Muscle layer of duodenum (tissue), 2 donors: ENCODE results near the gene RAP1GDS1.
"Not testable (repeated sequence)": the region's sequence is repeated elsewhere in the genome, so short reads cannot be mapped to it uniquely, and the experiment has no call there.

ENCODE experiments used
- H3K27ac ChIP-seq: one replicate; pipeline ENCODE4 v1.7.0; 2013; ENCODE audit warnings: mild to moderate bottlenecking, low read length
- H3K27me3 ChIP-seq: one replicate; pipeline ENCODE4 v1.7.0; 2013; ENCODE audit warnings: low read depth, mild to moderate bottlenecking, control low read depth, low read length
- H3K36me3 ChIP-seq, 2 donors: one replicate each; pipeline ENCODE4 v1.7.0; 2013; ENCODE audit warnings: low read length in 2 of 2, control low read depth in 1 of 2, mild to moderate bottlenecking in 1 of 2; ENCODE audit not compliant: insufficient read depth in 2 of 2, control insufficient read depth in 1 of 2
- H3K4me1 ChIP-seq, 2 donors: one replicate each; pipeline ENCODE4 v1.7.0; 2013; ENCODE audit warnings: low read length in 2 of 2, mild to moderate bottlenecking in 2 of 2, control low read depth in 1 of 2, moderate library complexity in 1 of 2; ENCODE audit not compliant: insufficient read depth in 2 of 2, control insufficient read depth in 1 of 2
- H3K4me3 ChIP-seq, 2 donors: one replicate each; pipeline ENCODE4 v1.7.0; 2013; ENCODE audit warnings: low read length in 2 of 2, low read depth in 1 of 2, mild to moderate bottlenecking in 1 of 2
- H3K9me3 ChIP-seq, 2 donors: one replicate each; pipeline ENCODE4 v1.7.0; 2013; ENCODE audit warnings: low read length in 2 of 2, control low read depth in 1 of 2, mild to moderate bottlenecking in 1 of 2; ENCODE audit not compliant: control insufficient read depth in 1 of 2
- donor health status: healthy.

RAP1GDS1 gene

DNA sequence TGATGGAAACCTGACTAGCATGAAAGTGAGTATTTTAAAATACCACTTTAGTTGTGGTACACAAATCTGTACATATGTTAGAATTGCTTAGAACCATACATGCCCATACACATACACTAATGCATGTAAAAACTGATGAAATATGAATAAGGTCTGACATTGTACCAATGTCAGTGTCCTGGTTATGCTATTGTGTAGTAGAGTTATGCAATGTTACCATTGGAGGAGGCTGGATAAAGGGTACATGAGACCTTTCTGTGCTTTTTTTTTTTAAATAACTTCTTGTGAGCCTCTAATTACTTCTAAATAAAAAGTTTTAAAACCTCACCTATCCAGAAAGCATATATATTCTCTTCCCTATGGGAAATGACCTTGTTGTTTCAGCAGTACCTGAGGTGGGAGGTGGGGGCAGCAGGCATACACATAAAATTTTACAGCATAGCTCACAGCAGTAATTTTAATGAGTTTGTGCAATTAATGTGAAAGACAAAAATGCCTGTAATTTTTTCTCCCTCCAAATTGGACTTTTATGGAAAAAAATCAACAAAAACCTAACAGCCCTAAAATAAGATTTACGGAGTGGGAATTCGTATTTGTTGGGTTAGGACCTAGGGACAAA lies 97.6 kb downstream of the RAP1GDS1 start:
- no peaks in the 10 kb centered on the region for H3K36me3 ChIP-seq
- no peaks in the 10 kb centered on the region for H3K27me3 ChIP-seq
- no peak overlapping the region for H3K27ac ChIP-seq
- H3K4me1 ChIP-seq: no peaks in the 10 kb centered on the region
- H3K9me3 ChIP-seq: no peaks in the 10 kb centered on the region
- H3K4me3 ChIP-seq: no peak overlapping the region

- no peak overlapping the region for H3K4me3 ChIP-seq
- no peaks in the 10 kb centered on the region for H3K4me1 ChIP-seq
- H3K27ac ChIP-seq: no peak overlapping the region
- no peaks in the 10 kb centered on the region for H3K36me3 ChIP-seq
- H3K27me3 ChIP-seq: no peaks in the 10 kb centered on the region
- H3K9me3 ChIP-seq: no peaks in the 10 kb centered on the region
Measured at GRCh38 chr4:98359646-98360045, 98.5 kb downstream of the RAP1GDS1 start.

GRCh38 chr4:98363431-98363830 lies 102.2 kb downstream of the RAP1GDS1 start:
- Histone ChIP-seq H3K27ac (no peak overlapping the region), H3K36me3 (peaks cover 0 to 20% of the 10 kb centered on the region in 2 donors), H3K9me3 (no peaks in the 10 kb centered on the region), H3K4me3 (no peak overlapping the region), H3K4me1 (no peaks in the 10 kb centered on the region), H3K27me3 (no peaks in the 10 kb centered on the region)

DNA sequence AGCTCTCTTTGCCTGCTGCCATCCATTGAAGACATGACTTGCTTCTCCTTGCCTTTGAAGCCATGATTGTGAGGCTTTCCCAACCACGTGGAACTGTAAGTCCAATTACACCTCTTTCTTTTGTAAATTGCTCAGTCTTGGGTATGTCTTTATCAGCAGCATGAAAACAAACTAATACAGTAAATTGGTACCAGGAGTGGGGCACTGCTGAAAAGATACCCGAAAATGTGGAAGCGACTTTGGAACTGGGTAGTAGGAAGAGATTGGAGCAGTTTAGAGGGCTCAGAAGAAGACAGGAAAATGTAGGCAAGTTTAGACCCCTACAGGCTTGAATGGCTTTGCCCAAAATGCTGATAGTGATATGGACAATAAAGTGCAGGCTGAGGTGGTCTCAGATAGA lies 105.1 kb downstream of the RAP1GDS1 start:
- peaks cover 0 to 29% of the 10 kb centered on the region in 2 donors for H3K36me3 ChIP-seq
- not testable (repeated sequence) for H3K9me3 ChIP-seq

GRCh38 chr4:98368000-98368399 lies 106.8 kb downstream of the RAP1GDS1 start:
- H3K36me3 ChIP-seq: peaks cover 0 to 29% of the 10 kb centered on the region in 2 donors
- H3K4me3 ChIP-seq, H3K27me3 ChIP-seq, H3K4me1 ChIP-seq, H3K27ac ChIP-seq, H3K9me3 ChIP-seq: not testable (repeated sequence)

More for the DNA sequence above, 105.1 kb downstream of the RAP1GDS1 start:
- not testable (repeated sequence) for H3K4me3 ChIP-seq, H3K27me3 ChIP-seq, H3K4me1 ChIP-seq, H3K27ac ChIP-seq

- peaks cover 0 to 5% of the 10 kb centered on the region in 2 donors for H3K9me3 ChIP-seq
- no peak overlapping the region for H3K4me3 ChIP-seq
- H3K27ac ChIP-seq: no peak overlapping the region
- H3K27me3 ChIP-seq: no peaks in the 10 kb centered on the region
- H3K4me1 ChIP-seq: no peaks in the 10 kb centered on the region
- H3K36me3 ChIP-seq: peaks cover 0 to 29% of the 10 kb centered on the region in 2 donors
Measured at GRCh38 chr4:98369322-98369721, 108.1 kb downstream of the RAP1GDS1 start.

GRCh38 chr4:98374643-98375042 lies 113.5 kb downstream of the RAP1GDS1 start:
- Histone ChIP-seq H3K9me3 (no peaks in the 10 kb centered on the region), H3K36me3 (peaks cover 0 to under 1% of the 10 kb centered on the region in 2 donors), H3K27me3 (no peaks in the 10 kb centered on the region), H3K27ac (no peak overlapping the region), H3K4me1 (no peaks in the 10 kb centered on the region), H3K4me3 (no peak overlapping the region)

GRCh38 chr4:98377559-98377958 lies 116.4 kb downstream of the RAP1GDS1 start:
- Histone ChIP-seq H3K9me3 (no peaks in the 10 kb centered on the region), H3K4me1 (no peaks in the 10 kb centered on the region), H3K36me3 (no peaks in the 10 kb centered on the region), H3K27ac (no peak overlapping the region), H3K27me3 (no peaks in the 10 kb centered on the region), H3K4me3 (no peak overlapping the region)

DNA sequence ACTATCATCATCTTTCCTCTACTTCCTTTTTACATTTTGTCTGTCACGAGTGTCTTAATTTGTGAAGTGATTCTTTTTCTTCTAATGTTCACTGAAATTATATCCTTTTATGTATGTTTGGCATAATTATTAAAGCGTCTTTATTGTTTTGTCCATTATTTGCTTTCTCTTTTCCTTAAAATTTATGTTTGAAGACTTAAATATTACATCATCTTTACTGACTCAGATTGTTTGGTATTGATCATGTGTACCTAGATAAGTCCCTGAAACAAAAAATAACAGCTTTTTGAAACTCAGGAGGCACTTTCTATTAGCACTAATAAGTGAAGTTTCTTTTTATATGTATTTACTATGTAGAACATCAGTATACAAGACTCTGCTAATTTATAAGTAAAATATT lies 120.1 kb downstream of the RAP1GDS1 start:
- no peak overlapping the region for H3K27ac ChIP-seq
- H3K36me3 ChIP-seq: no peaks in the 10 kb centered on the region
- H3K9me3 ChIP-seq: no peaks in the 10 kb centered on the region
- no peaks in the 10 kb centered on the region for H3K27me3 ChIP-seq
- no peaks in the 10 kb centered on the region for H3K4me1 ChIP-seq
- no peak overlapping the region for H3K4me3 ChIP-seq

GRCh38 chr4:98383431-98384106 lies 122.4 kb downstream of the RAP1GDS1 start:
- Histone ChIP-seq H3K27ac (no peak overlapping the region), H3K27me3 (no peaks in the 10 kb centered on the region), H3K4me3 (no peak overlapping the region), H3K36me3 (no peaks in the 10 kb centered on the region), H3K9me3 (no peaks in the 10 kb centered on the region), H3K4me1 (no peaks in the 10 kb centered on the region)

DNA sequence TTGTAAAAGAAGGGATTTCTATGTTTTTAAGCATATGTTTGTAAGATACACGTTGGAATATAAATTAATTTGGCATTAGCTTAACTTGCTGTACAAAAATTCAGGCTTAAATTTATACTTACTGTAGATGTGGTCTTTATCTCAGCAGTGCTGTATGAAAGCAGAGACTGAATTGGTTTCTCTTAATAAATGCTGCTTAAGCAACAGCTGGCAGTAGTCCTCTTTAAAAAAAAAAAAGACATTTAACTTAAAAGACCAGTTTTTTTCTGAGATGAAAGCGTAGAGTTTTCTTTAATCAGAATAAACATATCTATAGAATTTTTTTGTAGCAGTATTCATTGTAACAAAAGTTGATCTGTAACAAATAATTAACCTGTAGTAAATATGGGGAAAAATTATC lies 124.6 kb downstream of the RAP1GDS1 start:
- Histone ChIP-seq H3K4me1 (no peaks in the 10 kb centered on the region), H3K36me3 (no peaks in the 10 kb centered on the region), H3K27ac (no peak overlapping the region), H3K27me3 (no peaks in the 10 kb centered on the region), H3K4me3 (no peak overlapping the region), H3K9me3 (no peaks in the 10 kb centered on the region)
